Choroid plexus epithelial cell (primary cell): Measurements from ENCODE around the gene HSPB9.
"Not testable (repeated sequence)": the region's sequence is repeated elsewhere in the genome, so short reads cannot be mapped to it uniquely, and the experiment has no call there.

Experiments used
- DNase-seq: peaks from one replicate; pipeline ENCODE4 v3.0.0-alpha.2; 2010; ENCODE audit warnings: low read depth
- H3K4me3 ChIP-seq: 2 replicates; pipeline ENCODE4 v1.5.1; 2011; ENCODE audit warnings: low read depth, mild to moderate bottlenecking, control low read depth, low read length, moderate library complexity
- TF ChIP-seq, protein P1 (sequence below): conservative IDR thresholded peaks from 2 replicates; pipeline ENCODE4 v1.5.1; 2011; ENCODE audit warnings: low read depth, mild to moderate bottlenecking, control low read depth, inconsistent platforms, low read length, moderate library complexity

HSPB9 gene

DNA sequence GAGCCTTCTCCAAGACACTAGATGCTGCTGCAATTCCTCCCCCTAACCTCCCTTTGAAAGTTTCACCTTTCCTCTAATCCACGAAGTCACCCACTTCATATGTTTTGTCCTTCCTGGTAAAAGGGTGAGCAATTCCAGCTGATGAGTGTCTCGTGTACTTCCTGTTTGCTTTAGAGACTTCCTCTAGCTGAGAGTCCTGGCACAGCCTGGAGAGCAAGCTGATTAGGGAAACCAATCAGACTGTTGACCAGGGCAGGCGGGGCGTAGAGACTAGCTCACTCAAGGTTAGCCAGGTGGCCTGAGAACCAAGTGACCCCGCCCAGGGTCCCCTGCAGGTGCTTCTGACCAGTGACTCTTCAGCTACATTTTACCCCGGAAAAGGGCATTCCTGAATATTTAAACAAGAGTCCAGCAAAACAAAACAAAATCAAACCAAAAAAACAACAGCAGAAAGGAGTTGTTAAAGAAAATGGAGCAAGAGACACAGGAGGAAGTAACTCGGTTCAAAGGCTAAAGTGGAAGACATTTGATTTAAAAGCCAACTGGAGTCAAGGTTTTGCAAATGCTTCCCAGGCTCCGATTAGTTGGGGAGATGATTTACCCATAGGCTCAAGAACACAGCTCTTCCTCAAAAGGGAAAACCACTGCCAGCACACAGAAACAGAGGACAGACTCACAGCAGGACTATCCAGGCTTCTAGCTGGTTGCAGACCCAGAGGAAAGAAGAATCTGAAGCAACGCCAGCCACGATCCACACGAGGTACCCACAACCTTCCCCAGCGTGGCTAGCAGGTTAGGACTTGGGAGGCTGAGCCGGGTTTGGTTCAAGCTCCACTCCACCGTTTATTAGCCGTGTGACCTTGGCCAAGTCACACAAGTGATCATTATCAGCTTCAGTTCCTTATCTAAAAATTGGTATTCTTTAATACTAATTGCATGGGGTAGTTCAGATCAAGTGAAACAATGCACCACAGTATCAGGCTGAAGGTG is 13.4 kb downstream of the HSPB9 start:
- TF ChIP-seq, protein P1, sequence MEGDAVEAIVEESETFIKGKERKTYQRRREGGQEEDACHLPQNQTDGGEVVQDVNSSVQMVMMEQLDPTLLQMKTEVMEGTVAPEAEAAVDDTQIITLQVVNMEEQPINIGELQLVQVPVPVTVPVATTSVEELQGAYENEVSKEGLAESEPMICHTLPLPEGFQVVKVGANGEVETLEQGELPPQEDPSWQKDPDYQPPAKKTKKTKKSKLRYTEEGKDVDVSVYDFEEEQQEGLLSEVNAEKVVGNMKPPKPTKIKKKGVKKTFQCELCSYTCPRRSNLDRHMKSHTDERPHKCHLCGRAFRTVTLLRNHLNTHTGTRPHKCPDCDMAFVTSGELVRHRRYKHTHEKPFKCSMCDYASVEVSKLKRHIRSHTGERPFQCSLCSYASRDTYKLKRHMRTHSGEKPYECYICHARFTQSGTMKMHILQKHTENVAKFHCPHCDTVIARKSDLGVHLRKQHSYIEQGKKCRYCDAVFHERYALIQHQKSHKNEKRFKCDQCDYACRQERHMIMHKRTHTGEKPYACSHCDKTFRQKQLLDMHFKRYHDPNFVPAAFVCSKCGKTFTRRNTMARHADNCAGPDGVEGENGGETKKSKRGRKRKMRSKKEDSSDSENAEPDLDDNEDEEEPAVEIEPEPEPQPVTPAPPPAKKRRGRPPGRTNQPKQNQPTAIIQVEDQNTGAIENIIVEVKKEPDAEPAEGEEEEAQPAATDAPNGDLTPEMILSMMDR: no peak
- peak; percentile 86 for DNase-seq
- no peak overlapping the region for H3K4me3 ChIP-seq

DNA sequence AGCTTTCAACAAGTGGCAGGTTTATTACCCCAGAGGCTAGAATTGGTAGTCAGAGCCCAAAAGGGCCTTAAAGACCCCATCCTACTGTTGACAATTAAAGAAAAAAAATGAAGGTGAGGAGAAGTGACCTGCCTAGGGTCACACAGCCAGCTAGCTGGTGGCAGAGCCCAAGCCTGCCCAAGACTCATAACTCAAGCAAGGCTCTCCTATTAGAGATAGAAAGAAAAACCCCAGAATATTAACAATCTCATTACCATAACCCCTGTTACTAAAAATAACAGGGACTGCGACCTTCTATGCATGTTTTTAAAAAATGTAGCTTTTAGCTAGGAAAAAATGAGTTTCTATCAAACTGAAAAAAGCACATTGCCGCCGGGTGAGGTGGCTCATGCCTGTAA is 14.0 kb downstream of the HSPB9 start:
- DNase-seq: no peak
- TF ChIP-seq, protein P1: no peak
- H3K4me3 ChIP-seq: no peak overlapping the region

DNA sequence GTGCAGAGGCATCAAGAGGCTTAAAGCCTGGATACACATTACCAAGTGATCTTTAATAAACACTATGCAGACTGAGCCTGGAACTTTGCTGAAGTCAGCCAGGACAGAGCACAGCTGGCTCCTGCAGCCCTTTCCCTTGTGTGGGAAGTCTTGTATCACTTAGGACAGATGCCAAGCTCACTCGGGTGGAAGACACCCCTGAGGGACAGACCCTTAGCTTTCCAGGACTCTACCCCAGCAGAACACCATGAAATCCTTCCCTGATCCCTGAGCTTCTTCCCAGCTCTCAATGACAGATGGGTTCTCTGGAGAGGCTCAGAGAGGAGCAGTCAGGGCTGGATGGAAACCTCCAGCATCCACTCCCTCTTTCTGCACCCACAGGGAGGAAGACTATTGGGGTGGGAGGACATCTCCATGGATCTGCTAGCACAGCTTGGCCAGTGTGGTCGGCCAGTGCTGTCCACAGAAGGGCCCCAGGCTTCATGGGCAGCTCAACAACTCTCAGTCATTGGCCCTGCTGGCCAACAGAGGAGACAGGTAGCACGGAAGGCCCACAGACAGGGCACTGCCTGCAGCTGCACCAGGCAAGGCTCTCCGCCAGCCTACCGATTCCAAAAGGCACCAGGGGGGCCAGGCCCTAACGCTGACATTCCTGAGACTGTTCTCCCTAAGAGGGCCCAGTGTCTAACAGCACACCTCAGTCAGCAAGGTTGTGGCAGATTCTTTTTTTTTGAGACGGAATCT is 16.3 kb downstream of the HSPB9 start:
- TF ChIP-seq, protein P1: no peak
- no peak for DNase-seq
- no peak overlapping the region for H3K4me3 ChIP-seq

DNA sequence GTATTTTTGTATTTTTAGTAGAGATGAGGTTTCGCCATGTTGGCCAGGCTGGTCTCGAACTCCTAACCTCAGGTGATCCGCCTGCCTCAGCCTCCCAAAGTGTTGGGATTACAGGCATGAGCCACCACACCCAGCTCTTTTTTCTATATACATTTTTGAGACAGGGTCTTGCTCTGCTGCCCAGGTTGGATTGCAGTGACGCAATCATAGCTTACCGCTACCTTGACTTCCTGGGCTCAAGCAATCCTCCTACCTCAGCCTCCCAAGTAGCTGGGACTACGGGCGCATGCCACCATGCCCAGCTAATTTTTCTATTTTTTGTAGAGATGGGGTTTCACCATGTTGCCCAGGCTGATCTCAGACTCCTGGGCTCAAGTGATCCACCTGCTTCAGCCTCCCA is 18.1 kb downstream of the HSPB9 start:
- not testable (repeated sequence) for DNase-seq, H3K4me3 ChIP-seq

DNA sequence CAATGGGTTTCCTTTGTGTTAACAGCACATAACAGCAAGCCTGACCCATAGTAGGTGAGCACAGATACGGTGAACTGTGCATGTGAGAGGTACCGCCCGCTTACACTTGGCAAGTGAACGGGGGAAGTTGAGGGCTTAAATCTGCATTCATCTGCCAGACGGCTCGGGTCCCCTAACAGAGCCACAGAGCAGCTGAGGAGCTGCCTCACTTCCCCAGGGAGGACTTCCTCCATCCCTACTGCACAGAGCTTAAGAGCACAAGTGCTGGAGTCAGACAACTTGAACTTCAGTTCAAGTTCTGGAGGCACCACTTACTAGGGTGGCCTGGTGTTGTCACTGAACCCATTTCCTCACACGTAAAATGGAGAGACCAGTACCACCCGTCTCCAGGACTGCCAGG is 18.8 kb downstream of the HSPB9 start:
- no peak overlapping the region for H3K4me3 ChIP-seq
- TF ChIP-seq, protein P1: no peak
- no peak for DNase-seq

DNA sequence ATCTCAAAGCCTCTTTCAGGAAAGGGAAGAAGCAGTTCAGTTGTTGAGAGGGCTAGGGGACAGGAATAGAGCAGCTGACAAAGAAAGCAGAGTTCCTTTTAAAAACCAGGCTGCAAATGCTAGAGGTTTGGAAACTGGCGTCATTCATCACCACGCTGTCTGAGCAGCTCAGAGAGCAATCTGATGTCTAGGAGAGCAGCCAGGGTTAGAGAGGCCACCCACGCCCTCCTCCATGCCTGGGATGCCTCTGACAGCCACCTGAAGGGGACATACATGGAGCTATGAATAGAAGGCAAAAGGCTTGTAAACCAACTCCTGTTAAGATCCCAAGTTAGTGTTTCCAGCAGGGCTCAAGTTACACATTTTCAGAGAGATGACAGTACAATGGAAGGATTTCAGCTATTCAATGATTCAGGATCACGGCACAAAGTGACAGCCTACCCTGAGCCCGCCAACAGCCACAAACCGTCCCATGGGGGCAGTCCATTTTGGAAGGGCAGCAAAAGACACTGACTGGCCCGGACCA is 19.8 kb downstream of the HSPB9 start:
- TF ChIP-seq, protein P1: no peak
- no peak overlapping the region for H3K4me3 ChIP-seq
- DNase-seq: peak; percentile 51

DNA sequence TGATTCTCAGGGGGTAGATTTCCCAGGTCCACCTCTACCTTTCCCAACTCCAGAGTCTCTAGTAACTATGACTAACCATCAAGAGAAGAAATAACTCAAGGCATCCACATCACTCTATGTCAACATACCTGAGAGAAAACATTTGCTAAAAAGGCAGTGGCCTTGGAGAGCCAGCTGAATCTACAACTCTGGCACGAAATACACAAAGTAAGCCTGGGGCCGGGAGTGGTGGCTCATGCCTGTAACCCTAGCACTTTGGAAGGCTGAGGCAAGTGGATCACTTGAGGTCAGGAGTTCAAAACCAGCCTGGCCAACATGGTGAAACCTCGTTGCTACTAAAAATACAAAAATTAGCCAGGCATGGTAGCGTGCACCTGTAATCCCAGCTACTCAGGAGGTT is 20.5 kb downstream of the HSPB9 start:
- H3K4me3 ChIP-seq, DNase-seq: not testable (repeated sequence)
